Measurements from ENCODE around the gene TACR1.

- TF ChIP-seq EZH2 (IDR thresholded peaks at IDR 0.05; ENCODE audit: low read depth, unreplicated experiment) (no peak), POLR2AphosphoS5 (IDR thresholded peaks at IDR 0.05; ENCODE audit: low read depth) (no peak), CTCF (conservative IDR thresholded peaks at IDR 0.05; ENCODE audit: low read depth in 2 of 2) (no peak), EZH2phosphoT487 (IDR thresholded peaks at IDR 0.05; ENCODE audit: unreplicated experiment) (no peak), JUNB (IDR thresholded peaks at IDR 0.05; ENCODE audit: unreplicated experiment) (no peak)
- TF ChIP-seq, protein P1, sequence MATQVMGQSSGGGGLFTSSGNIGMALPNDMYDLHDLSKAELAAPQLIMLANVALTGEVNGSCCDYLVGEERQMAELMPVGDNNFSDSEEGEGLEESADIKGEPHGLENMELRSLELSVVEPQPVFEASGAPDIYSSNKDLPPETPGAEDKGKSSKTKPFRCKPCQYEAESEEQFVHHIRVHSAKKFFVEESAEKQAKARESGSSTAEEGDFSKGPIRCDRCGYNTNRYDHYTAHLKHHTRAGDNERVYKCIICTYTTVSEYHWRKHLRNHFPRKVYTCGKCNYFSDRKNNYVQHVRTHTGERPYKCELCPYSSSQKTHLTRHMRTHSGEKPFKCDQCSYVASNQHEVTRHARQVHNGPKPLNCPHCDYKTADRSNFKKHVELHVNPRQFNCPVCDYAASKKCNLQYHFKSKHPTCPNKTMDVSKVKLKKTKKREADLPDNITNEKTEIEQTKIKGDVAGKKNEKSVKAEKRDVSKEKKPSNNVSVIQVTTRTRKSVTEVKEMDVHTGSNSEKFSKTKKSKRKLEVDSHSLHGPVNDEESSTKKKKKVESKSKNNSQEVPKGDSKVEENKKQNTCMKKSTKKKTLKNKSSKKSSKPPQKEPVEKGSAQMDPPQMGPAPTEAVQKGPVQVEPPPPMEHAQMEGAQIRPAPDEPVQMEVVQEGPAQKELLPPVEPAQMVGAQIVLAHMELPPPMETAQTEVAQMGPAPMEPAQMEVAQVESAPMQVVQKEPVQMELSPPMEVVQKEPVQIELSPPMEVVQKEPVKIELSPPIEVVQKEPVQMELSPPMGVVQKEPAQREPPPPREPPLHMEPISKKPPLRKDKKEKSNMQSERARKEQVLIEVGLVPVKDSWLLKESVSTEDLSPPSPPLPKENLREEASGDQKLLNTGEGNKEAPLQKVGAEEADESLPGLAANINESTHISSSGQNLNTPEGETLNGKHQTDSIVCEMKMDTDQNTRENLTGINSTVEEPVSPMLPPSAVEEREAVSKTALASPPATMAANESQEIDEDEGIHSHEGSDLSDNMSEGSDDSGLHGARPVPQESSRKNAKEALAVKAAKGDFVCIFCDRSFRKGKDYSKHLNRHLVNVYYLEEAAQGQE (IDR thresholded peaks at IDR 0.05; ENCODE audit: unreplicated experiment), result no peak
Observed at GRCh38 chr2:75031906-75032803, 167.2 kb downstream of the TACR1 start.

Measured in GM23338 (cell line).